Liver (tissue), 9 donors: ENCODE results near the gene SOX21. TPM values are rescaled to one million over a fixed set of nuclear protein-coding genes. Genes with fewer than 3 reads are reported as not detected.

ENCODE experiments used
- DNase-seq: peaks from one replicate; pipeline ENCODE4 v3.0.0-alpha.2; 2017; ENCODE audit warnings: low spot score
- H3K27ac ChIP-seq, 2 donors: one replicate each; pipeline ENCODE4 v1.7.0; 2013; ENCODE audit warnings: inconsistent platforms in 2 of 2, low read length in 2 of 2, control low read depth in 1 of 2, low read depth in 1 of 2, mild to moderate bottlenecking in 1 of 2
- H3K27me3 ChIP-seq, 4 donors: one replicate each; pipeline versions ENCODE4 v1.6.1 to v1.7.0; 2013; ENCODE audit warnings: low read length in 3 of 4, inconsistent platforms in 1 of 4, mild to moderate bottlenecking in 1 of 4, moderate library complexity in 1 of 4; ENCODE audit not compliant: control insufficient read depth in 4 of 4, insufficient read depth in 4 of 4
- H3K36me3 ChIP-seq, 4 donors: one replicate each; pipeline versions ENCODE4 v1.6.1 to v1.7.0; 2013; ENCODE audit warnings: low read length in 3 of 4, mild to moderate bottlenecking in 3 of 4, low read depth in 1 of 4, moderate library complexity in 1 of 4; ENCODE audit not compliant: control insufficient read depth in 4 of 4, insufficient read depth in 3 of 4
- H3K4me1 ChIP-seq, 4 donors: one replicate each; pipeline versions ENCODE4 v1.6.1 to v1.7.0; 2013; ENCODE audit warnings: low read length in 3 of 4, mild to moderate bottlenecking in 3 of 4, moderate library complexity in 1 of 4; ENCODE audit not compliant: control insufficient read depth in 4 of 4, insufficient read depth in 4 of 4
- H3K4me3 ChIP-seq, 3 donors: one replicate each; pipeline versions ENCODE4 v1.6.1 to v1.7.0; 2013; ENCODE audit warnings: low read length in 3 of 3, control low read depth in 1 of 3, low read depth in 1 of 3, mild to moderate bottlenecking in 1 of 3
- H3K9ac ChIP-seq, 2 donors: one replicate each; pipeline ENCODE4 v1.7.0; 2013; ENCODE audit warnings: low read length in 2 of 2, mild to moderate bottlenecking in 2 of 2, moderate library complexity in 2 of 2, control low read depth in 1 of 2, low read depth in 1 of 2
- H3K9me3 ChIP-seq, 4 donors: one replicate each; pipeline versions ENCODE4 v1.6.1 to v1.7.0; 2013; ENCODE audit warnings: low read length in 3 of 4; ENCODE audit not compliant: control insufficient read depth in 4 of 4
- CTCF ChIP-seq: fragments of 150-350 bp; IDR thresholded peaks from 2 replicates; pipeline ENCODE4 v1.5.1; 2017; ENCODE audit warnings: improper control_type of control experiment, low read depth, low read length; ENCODE audit not compliant: missing input control
- EGR1 ChIP-seq, 2 donors: IDR thresholded peaks; 2 replicates each; pipeline ENCODE4 v1.6.1; 2016 to 2018; ENCODE audit warnings: antibody characterized with exemption in 2 of 2, low read depth in 2 of 2
- FOXA1 ChIP-seq: IDR thresholded peaks from 2 replicates; pipeline ENCODE4 v1.6.1; 2016; ENCODE audit warnings: antibody characterized with exemption
- FOXA2 ChIP-seq: IDR thresholded peaks from 2 replicates; pipeline ENCODE4 v1.6.1; 2016; ENCODE audit warnings: antibody characterized with exemption
- GABPA ChIP-seq, 2 donors: IDR thresholded peaks in 1 of 2; conservative IDR thresholded peaks in 1 of 2; 2 replicates each; pipeline ENCODE4 v1.6.1; 2016; ENCODE audit warnings: antibody characterized with exemption in 2 of 2, mild to moderate bottlenecking in 1 of 2, moderate library complexity in 1 of 2
- HNF4A ChIP-seq, 2 donors: conservative IDR thresholded peaks; 2 replicates each; pipeline ENCODE4 v1.6.1; 2016; ENCODE audit warnings: antibody characterized with exemption in 2 of 2, mild to moderate bottlenecking in 2 of 2
- HNF4G ChIP-seq: IDR thresholded peaks from 2 replicates; pipeline ENCODE4 v1.6.1; 2016; ENCODE audit warnings: antibody characterized with exemption
- JUND ChIP-seq, 2 donors: IDR thresholded peaks; 2 replicates each; pipeline ENCODE4 v1.6.1; 2016; ENCODE audit warnings: antibody characterized with exemption in 2 of 2
- NR2F2 ChIP-seq: IDR thresholded peaks from 2 replicates; pipeline ENCODE4 v1.6.1; 2016; ENCODE audit warnings: antibody characterized with exemption
- RAD21 ChIP-seq, 2 donors: IDR thresholded peaks; 2 replicates each; pipeline ENCODE4 v1.6.1; 2016; ENCODE audit warnings: antibody characterized with exemption in 2 of 2, mild to moderate bottlenecking in 2 of 2
- REST ChIP-seq: IDR thresholded peaks from 2 replicates; pipeline ENCODE4 v1.6.1; 2016; ENCODE audit warnings: antibody characterized with exemption, mild to moderate bottlenecking
- RXRA ChIP-seq, 2 donors: IDR thresholded peaks; 2 replicates each; pipeline ENCODE4 v1.6.1; 2017 to 2018; ENCODE audit warnings: antibody characterized with exemption in 2 of 2, mild to moderate bottlenecking in 1 of 2
- SP1 ChIP-seq: IDR thresholded peaks from 2 replicates; pipeline ENCODE4 v1.6.1; 2018; ENCODE audit warnings: antibody characterized with exemption, mild to moderate bottlenecking
- TAF1 ChIP-seq: conservative IDR thresholded peaks from 2 replicates; pipeline ENCODE4 v1.6.1; 2016; ENCODE audit warnings: antibody characterized with exemption, mild to moderate bottlenecking
- YY1 ChIP-seq: IDR thresholded peaks from 2 replicates; pipeline ENCODE4 v1.6.1; 2016; ENCODE audit warnings: antibody characterized with exemption, mild to moderate bottlenecking
- WGBS: extraction: QIAGEN DNeasy Blood & Tissue Kit; methylation state at CpG from one replicate; pipeline ENCODE4 v1.1.7; 2013; 5-methylcytosine and 5-hydroxymethylcytosine counted together
- polyA plus RNA-seq, 2 donors: library from polyadenylated mRNA; stranded (reverse) in 1 of 2; unstranded in 1 of 2; fragments of 200-250 nt in 1 of 2; fragments of >200 nt in 1 of 2; fragmentation: Nextera tagmentation in 1 of 2; extraction: Ambion mirVana in 1 of 2; gene quantifications; one replicate each; pipeline versions ENCODE4 v1.2.1 to v1.2.3, GENCODE V29; 2013 to 2015
- total RNA-seq, 2 donors: library from RNA; depleted of rRNA; stranded (reverse); fragments of >200 nt; gene quantifications; one replicate each; pipeline ENCODE4 v1.2.3, GENCODE V29; 2014
- TF ChIP-seq, protein P1 (sequence below): IDR thresholded peaks from 2 replicates; pipeline ENCODE4 v1.6.1; 2016; ENCODE audit warnings: antibody characterized with exemption
- TF ChIP-seq, protein P2 (sequence below): IDR thresholded peaks from 2 replicates; pipeline ENCODE4 v1.6.1; 2016; ENCODE audit warnings: antibody characterized with exemption
- TF ChIP-seq, protein P3 (sequence below): IDR thresholded peaks from 2 replicates; pipeline ENCODE4 v1.6.1; 2016; ENCODE audit warnings: antibody characterized with exemption
- donor health status: healthy.
- donor health status: healthy.
- donor health status: healthy.
- donor health status: healthy.
- donor health status: healthy.

Gene SOX21
- not detected for total RNA-seq
- not detected for polyA plus RNA-seq

DNA sequence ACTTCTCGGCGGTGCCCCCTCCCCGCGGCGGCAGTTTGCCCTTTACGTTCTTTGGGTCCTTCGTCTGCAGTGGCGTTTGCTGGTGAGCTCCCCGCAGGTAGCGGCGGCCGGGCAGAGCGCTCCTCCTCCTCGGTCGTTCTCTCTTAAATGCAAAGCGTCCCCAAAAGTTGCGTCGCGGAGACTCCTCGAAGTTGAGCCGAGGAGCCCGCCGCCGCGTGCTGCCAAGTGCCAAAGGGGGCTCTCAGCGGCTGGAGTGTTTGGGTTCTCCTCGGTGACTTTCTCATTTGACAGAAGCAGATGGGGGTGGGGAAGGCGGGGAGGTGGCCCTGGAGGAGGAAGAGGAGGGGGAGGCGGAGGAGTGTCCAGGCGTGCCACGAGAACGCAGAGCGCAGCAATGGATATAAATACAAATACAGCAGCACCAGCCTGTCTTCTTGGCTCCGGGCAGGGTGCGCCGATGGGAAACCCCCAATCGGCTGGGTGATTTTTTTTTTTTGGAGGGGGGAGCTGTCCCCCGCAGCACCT lies at the start of gene SOX21:
Gene SOX21 (minus strand): TSS at position 259 of the 525 bp plus-strand sequence. CDS start 496 bp downstream, outside the sequence.
- H3K4me3 ChIP-seq, result peak within 1 kb of the TSS in 1 of 3 donors; percentile 50
- no peak within 1 kb of the TSS for H3K27ac ChIP-seq
- no peak for DNase-seq

More for the DNA sequence above, at the start of gene SOX21:
- no peak for TF ChIP-seq EGR1 (IDR thresholded peaks at IDR 0.05; ENCODE audit: low read depth in 2 of 2)
- TF ChIP-seq YY1, result no peak
- no peak for TF ChIP-seq JUND (IDR thresholded peaks at IDR 0.05)
- TF ChIP-seq, protein P1, sequence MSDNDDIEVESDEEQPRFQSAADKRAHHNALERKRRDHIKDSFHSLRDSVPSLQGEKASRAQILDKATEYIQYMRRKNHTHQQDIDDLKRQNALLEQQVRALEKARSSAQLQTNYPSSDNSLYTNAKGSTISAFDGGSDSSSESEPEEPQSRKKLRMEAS, result no peak
- no peak for TF ChIP-seq SP1
- no peak for TF ChIP-seq TAF1
- TF ChIP-seq HNF4G, result no peak
- no peak for TF ChIP-seq GABPA (IDR thresholded peaks at IDR 0.05 in 1 of 2, conservative IDR thresholded peaks at IDR 0.05 in 1 of 2)
- TF ChIP-seq FOXA1, result no peak
- TF ChIP-seq RAD21 (IDR thresholded peaks at IDR 0.05), result no peak
- no peak for TF ChIP-seq HNF4A (conservative IDR thresholded peaks at IDR 0.05)
- TF ChIP-seq, protein P2, sequence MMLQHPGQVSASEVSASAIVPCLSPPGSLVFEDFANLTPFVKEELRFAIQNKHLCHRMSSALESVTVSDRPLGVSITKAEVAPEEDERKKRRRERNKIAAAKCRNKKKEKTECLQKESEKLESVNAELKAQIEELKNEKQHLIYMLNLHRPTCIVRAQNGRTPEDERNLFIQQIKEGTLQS, result no peak
- TF ChIP-seq RXRA (IDR thresholded peaks at IDR 0.05), result no peak
- no peak for TF ChIP-seq FOXA2
- TF ChIP-seq NR2F2, result no peak
- TF ChIP-seq CTCF, result no peak
- TF ChIP-seq, protein P3, sequence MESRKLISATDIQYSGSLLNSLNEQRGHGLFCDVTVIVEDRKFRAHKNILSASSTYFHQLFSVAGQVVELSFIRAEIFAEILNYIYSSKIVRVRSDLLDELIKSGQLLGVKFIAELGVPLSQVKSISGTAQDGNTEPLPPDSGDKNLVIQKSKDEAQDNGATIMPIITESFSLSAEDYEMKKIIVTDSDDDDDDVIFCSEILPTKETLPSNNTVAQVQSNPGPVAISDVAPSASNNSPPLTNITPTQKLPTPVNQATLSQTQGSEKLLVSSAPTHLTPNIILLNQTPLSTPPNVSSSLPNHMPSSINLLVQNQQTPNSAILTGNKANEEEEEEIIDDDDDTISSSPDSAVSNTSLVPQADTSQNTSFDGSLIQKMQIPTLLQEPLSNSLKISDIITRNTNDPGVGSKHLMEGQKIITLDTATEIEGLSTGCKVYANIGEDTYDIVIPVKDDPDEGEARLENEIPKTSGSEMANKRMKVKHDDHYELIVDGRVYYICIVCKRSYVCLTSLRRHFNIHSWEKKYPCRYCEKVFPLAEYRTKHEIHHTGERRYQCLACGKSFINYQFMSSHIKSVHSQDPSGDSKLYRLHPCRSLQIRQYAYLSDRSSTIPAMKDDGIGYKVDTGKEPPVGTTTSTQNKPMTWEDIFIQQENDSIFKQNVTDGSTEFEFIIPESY, result no peak
- TF ChIP-seq REST, result no peak
- peaks cover 19 to 30% (median 27%) of the 10 kb centered on the region in 4 donors for H3K4me1 ChIP-seq
- H3K27me3 ChIP-seq, result peaks cover 3 to 25% (median 22%) of the 10 kb centered on the region in 4 donors
- WGBS, result 4% methylated on average over 38 of the region's 38 CpGs
- H3K9ac ChIP-seq, result no peak within 1 kb of the TSS
- no peaks in the 10 kb centered on the region for H3K36me3 ChIP-seq
- no peaks in the 10 kb centered on the region for H3K9me3 ChIP-seq
